Peyer's patch (tissue), 4 donors: ENCODE measurements around the gene AHI1. TPM values are rescaled to one million over a fixed set of nuclear protein-coding genes. Genes with fewer than 3 reads are reported as not detected.

ENCODE experiments used
- DNase-seq, 3 donors: peaks; one replicate each; pipeline ENCODE4 v3.0.0-alpha.2; 2017 to 2019
- H3K27ac ChIP-seq, 4 donors: fragments of 200-600 bp; sonication (generic); one replicate each; pipeline ENCODE4 v1.5.1; 2016 to 2019
- H3K27me3 ChIP-seq, 2 donors: fragments of 200-600 bp; sonication (generic); one replicate each; pipeline ENCODE4 v1.5.1; 2019
- H3K36me3 ChIP-seq, 3 donors: fragments of 200-600 bp; sonication (generic); one replicate each; pipeline ENCODE4 v1.5.1; 2016 to 2019
- H3K4me1 ChIP-seq, 4 donors: fragments of 200-600 bp; sonication (generic); one replicate each; pipeline ENCODE4 v1.5.1; 2016 to 2019
- H3K4me3 ChIP-seq, 4 donors: fragments of 200-600 bp; sonication (generic); 1 replicate in 3 of 4; 2 replicates in 1 of 4; pipeline ENCODE4 v1.5.1; 2016 to 2019; ENCODE audit warnings: mild to moderate bottlenecking in 1 of 4
- H3K9me3 ChIP-seq, 4 donors: fragments of 200-600 bp; sonication (generic); one replicate each; pipeline ENCODE4 v1.5.1; 2016 to 2019; ENCODE audit warnings: mild to moderate bottlenecking in 1 of 4
- CTCF ChIP-seq, 6 experiments: fragments of 450-650 bp in 4 of 6; fragments of 200-600 bp in 2 of 6; sonication (generic) in 1 of 6; IDR thresholded peaks; one replicate each; pipeline ENCODE4 v1.5.1; 2017 to 2019; ENCODE audit warnings: antibody characterized with exemption in 6 of 6, mild to moderate bottlenecking in 3 of 6, moderate library complexity in 1 of 6
- POLR2A ChIP-seq, 2 donors: fragments of 450-650 bp; IDR thresholded peaks; one replicate each; pipeline ENCODE4 v1.5.1; 2017; ENCODE audit warnings: antibody characterized with exemption in 2 of 2, mild to moderate bottlenecking in 2 of 2, moderate library complexity in 2 of 2
- total RNA-seq, 4 donors: library from RNA; depleted of rRNA; stranded (reverse); fragments of >200 nt; gene quantifications; one replicate each; pipeline ENCODE4 v1.1.0, GENCODE V29; 2016

The AHI1 gene
- total RNA-seq, 4 donors from 2014 or later, result 4.4 to 141 (median 17.6) TPM

GRCh38 chr6:135328136-135328535 lies 169.4 kb downstream of the AHI1 start:
- H3K27me3 ChIP-seq, result no peaks in the 10 kb centered on the region
- TF ChIP-seq CTCF (IDR thresholded peaks at IDR 0.05) (no peak), POLR2A (IDR thresholded peaks at IDR 0.05) (no peak)
- DNase-seq, result no peak
- no peaks in the 10 kb centered on the region for H3K36me3 ChIP-seq
- no peaks in the 10 kb centered on the region for H3K4me1 ChIP-seq
- H3K4me3 ChIP-seq, result no peak overlapping the region
- H3K9me3 ChIP-seq, result no peaks in the 10 kb centered on the region
- H3K27ac ChIP-seq, result no peak overlapping the region

- Histone ChIP-seq H3K4me3 (no peak overlapping the region), H3K9me3 (no peaks in the 10 kb centered on the region), H3K4me1 (no peaks in the 10 kb centered on the region), H3K36me3 (no peaks in the 10 kb centered on the region), H3K27me3 (no peaks in the 10 kb centered on the region), H3K27ac (no peak overlapping the region)
- TF ChIP-seq CTCF (IDR thresholded peaks at IDR 0.05) (no peak), POLR2A (IDR thresholded peaks at IDR 0.05) (no peak)
- DNase-seq, result no peak
Observed at GRCh38 chr6:135325624-135326424, 171.7 kb downstream of the AHI1 start.

GRCh38 chr6:135324531-135324930 lies 173.0 kb downstream of the AHI1 start:
- Histone ChIP-seq H3K27ac (no peak overlapping the region), H3K9me3 (no peaks in the 10 kb centered on the region), H3K4me1 (no peaks in the 10 kb centered on the region), H3K4me3 (no peak overlapping the region), H3K36me3 (no peaks in the 10 kb centered on the region), H3K27me3 (no peaks in the 10 kb centered on the region)
- no peak for DNase-seq
- TF ChIP-seq CTCF (IDR thresholded peaks at IDR 0.05) (no peak), POLR2A (IDR thresholded peaks at IDR 0.05) (no peak)

GRCh38 chr6:135323979-135324378 lies 173.6 kb downstream of the AHI1 start:
- Histone ChIP-seq H3K27me3 (no peaks in the 10 kb centered on the region), H3K4me3 (no peak overlapping the region), H3K4me1 (no peaks in the 10 kb centered on the region), H3K36me3 (no peaks in the 10 kb centered on the region), H3K27ac (no peak overlapping the region), H3K9me3 (no peaks in the 10 kb centered on the region)
- TF ChIP-seq CTCF (IDR thresholded peaks at IDR 0.05), result no peak
- TF ChIP-seq POLR2A (IDR thresholded peaks at IDR 0.05), result no peak
- DNase-seq, result no peak

- TF ChIP-seq CTCF (IDR thresholded peaks at IDR 0.05), result no peak
- no peak for TF ChIP-seq POLR2A (IDR thresholded peaks at IDR 0.05)
- H3K4me3 ChIP-seq, result no peak overlapping the region
- DNase-seq, result no peak
- no peaks in the 10 kb centered on the region for H3K36me3 ChIP-seq
- no peak overlapping the region for H3K27ac ChIP-seq
- H3K4me1 ChIP-seq, result no peaks in the 10 kb centered on the region
- no peaks in the 10 kb centered on the region for H3K9me3 ChIP-seq
- H3K27me3 ChIP-seq, result no peaks in the 10 kb centered on the region
Observed at GRCh38 chr6:135323202-135323668, 174.3 kb downstream of the AHI1 start.
